ENCODE results near the gene HADHB.
"Not testable (repeated sequence)": the region's sequence is repeated elsewhere in the genome, so short reads cannot be mapped to it uniquely, and the experiment has no call there.

Gene HADHB

DNA sequence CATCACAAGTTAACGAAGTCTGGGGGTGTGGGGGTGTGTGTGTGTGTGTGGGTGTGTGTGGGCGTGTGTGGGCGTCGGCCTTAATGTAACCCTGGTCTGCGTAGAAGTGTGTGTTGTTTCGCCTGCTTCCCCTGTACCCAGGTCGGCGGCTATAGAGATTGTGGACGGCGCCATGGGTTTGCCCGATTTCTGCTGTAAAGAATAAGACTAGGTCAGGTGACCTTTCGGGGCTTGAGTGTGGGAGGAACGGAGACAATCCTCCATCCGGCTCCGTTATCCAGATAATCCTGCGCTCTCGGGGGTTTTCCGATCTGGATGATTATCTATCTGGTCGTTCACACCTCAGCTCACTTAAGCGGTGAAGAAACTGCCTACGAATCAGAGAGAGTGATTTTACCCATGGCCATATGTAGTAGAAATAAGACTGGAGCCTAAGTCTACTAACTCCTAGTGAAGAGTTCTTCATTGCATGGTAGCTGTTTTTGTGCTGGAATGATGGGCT lies 543 bp downstream of the HADHB start:
- no peak for DNase-seq (ENCODE audit: low read depth in 2 of 2)

DNA sequence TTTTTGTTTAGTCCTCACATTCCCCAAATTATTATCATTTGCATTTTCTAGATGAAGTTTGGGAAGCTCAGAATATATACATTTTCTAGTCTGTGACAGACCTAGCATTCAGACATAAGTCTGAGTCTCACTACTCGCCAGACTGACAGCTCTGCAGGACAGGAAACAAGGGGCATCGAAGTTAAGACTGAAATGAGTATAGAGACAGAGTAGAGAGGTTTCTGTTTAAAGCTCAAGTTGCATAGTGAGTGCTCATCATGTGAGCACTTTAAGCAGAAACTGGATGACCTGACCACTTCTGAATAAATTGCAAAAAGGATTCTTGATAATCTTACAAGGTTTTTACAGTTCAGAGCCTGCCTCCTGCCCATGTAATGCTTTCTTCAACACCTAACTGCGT lies 1.1 kb downstream of the HADHB start:
- DNase-seq (ENCODE audit: low read depth in 2 of 2): no peak

DNA sequence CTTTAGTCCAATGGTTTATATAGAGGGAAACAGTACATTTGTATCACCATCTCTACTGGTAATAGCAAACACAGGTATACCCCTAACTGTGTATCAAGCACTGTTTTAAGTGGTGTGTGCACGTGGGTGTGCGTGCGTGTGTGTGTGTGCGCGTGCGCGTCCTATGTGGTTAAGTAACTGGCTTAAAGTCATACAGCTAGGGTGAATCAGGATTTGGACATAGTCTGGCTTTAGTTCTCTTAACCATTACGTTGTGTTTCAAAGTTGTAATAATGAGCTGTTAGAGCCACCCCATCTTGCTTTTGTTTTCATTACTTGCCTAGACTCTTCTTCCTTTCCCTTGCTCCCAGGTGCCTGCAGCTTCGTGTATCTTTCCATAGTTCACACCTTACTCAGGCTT lies 2.1 kb downstream of the HADHB start:
- no peak for DNase-seq (ENCODE audit: low read depth in 2 of 2)

DNA sequence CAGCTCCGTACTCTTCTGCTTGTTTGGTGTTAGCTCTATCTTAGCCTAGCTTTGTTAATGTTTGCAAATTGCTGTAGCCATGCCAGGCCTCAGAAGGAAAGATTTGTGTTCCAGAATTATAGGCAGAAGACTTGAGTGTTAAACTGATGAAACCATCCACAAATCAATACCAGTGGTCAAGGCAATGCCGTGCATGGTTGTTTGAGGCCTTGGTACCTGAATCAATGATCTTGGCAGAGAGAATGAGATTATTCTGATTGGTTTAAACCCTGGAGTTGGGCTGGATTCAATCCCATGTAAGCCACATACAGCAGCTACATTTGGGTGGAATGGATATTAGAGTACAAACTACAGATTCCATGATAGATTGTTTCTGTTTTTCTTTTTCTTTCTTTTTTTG lies 4.9 kb downstream of the HADHB start:
- DNase-seq (ENCODE audit: low read depth in 2 of 2): no peak

DNA sequence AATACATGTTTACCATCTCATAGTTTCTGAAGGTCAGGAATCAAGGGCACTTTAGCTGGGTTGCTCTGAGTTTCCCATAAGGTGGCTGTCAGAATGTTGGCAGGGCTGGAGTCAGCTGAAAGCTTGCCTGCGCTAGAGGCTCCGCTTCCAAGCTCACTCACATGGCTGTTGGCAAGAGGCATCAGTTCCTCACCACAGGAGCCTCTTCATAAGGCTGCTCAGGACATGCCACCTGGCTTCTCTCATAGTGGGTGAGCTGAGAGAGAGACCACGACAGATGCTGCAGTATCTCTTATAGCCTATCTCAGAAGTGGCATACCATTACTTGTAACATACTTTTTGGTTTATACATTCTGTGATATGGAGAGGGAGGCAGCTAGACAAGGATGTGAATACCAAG lies 7.2 kb downstream of the HADHB start:
- no peak for DNase-seq (ENCODE audit: low read depth in 2 of 2)

DNA sequence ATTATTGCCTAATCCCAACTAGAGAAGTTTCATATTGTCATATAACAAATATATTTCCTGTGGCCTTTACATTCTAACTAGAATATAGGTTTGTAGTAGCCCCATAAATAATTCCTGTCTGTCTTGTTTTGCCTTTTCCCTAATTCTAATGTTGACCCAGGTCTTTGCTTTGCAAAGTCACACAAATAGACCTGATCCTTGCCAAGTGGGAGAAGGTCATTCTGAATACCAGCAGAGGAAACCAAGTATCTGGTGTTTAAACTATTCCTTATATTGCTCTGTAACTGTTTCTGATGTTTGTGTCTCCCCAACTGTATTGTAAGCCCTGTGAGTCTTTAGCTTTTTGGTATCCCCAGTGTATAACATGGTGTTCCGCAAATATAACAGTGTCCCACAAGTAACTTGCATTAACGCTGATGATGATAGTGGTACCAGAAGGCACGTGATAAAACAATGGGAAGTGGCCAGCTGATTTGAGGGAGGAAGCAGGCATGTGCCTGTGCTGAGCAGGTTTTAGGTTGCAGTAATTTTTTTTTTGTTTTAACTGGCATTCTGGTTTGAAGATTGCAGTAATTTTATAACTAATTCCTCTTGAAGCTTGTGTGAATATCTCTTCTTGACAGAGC lies 11.1 kb downstream of the HADHB start:
- no peak for DNase-seq (ENCODE audit: low read depth in 2 of 2)

DNA sequence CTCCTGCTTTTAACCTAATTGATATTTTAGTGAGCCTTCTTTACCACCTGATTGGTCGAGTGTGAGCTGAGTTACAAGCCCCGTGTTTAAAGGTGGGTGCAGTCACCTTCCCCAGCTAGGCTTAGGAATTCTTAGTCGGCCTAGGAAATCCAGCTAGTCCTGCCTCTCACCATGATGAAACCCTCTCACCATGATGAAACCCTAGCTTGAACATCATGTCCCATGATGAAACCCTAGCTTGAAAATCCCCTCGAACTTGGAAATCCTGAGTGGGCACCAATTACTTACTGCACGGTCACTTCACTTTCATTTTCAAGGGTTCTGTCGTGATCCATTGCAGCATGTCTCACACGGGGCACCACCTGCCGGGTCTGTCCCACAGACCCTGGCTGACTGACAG lies 14.1 kb downstream of the HADHB start:
- not testable (repeated sequence) for DNase-seq (ENCODE audit: low read depth in 2 of 2)

DNA sequence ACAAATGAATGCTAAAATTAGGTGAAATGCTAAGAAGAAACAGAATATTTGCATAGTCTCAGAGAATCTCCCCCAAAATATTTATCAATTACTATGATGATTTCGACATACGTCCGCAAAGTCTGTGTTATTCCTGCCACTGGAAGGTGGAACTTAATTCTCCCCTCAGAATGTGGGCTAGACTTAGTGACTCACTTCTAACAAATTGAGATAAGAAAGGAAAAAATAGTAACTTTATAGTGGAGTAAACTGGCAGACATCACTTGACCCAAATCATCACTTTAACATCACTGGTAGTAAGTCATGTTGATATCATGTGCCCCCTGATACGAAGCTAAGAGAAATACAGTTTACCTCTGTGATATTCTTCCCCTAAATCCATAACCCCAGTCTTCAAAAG lies 23.5 kb downstream of the HADHB start:
- DNase-seq (ENCODE audit: low read depth in 2 of 2): no peak

DNA sequence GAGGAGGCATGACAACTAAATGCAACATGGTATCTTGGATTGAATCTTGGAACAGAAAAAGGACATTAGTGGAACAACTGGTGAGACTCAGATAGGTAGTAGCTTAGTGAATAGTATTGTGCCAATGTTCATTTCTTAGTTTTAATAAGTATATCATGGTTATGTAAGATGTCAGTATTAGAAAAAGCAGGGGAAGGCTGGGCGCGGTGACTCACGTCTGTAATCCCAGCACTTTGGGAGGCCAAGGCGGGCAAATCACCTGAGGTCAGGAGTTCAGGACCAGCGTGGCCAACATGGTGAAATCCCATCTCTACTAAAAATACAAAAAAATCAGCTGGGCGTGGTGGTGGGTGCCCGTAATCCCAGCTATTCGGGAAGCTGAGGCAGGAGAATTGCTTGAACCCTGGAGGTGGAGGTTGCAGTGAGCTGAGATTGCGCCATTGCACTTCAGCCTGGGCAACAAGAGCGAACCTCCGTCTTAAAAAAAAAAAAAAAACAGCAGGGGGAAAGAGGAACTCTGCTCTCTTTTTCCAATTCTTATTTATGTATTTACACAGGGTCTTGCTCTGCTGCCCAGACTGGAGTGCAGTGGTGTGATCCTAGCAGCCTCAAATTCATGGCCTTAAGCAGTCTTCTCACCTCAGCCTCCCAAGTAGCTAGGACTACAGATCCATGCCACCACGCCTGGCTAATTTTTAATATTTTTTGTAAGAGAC lies 24.1 kb downstream of the HADHB start:
- not testable (repeated sequence) for DNase-seq (ENCODE audit: low read depth in 2 of 2)

DNA sequence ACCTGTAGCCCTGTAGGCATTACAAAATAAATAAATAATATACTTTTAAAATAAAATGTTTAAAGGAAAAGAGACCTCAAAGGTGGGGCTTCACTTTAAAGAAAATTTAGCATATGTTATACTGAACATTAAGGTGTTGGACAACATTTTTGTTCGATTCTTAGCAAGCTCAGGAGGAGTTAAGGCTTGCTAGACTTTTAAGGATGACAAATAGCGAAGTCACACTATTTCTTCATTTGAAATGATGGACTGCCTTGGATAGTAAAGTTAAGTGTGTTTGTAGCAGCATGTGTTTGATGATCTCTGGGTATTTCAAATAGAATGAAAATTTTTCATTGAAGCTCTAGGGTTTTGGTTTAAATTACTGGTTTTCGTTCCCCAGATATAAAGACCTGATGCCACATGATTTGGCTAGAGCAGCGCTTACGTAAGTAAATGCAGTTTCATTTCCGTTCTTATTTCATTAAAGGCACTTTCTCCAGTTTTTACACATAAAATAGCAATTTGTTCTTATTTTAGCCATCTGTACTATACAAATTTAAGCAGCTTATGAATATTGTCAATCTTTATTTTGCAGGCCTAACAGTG lies 24.9 kb downstream of the HADHB start:
- DNase-seq (ENCODE audit: low read depth in 2 of 2): no peak

DNA sequence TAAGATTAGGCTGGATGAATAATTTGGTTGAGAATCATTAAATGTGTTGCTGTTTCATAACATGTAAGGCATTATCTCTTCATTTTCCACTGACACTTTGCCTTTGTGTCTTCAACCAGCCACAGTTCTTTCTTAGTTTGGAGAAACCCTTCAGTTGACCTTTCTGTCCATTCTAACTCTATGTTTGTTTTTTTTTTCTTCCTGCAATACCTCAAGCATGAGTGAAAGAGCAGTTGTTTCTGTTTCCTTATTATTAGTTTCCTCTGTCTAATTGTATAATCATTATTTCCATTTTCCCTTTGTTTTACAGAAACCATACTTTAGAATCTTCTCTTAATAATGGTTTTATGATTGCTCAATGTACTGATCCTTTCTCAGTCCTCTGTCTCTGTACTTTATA lies 25.6 kb downstream of the HADHB start:
- no peak for DNase-seq (ENCODE audit: low read depth in 2 of 2)

DNA sequence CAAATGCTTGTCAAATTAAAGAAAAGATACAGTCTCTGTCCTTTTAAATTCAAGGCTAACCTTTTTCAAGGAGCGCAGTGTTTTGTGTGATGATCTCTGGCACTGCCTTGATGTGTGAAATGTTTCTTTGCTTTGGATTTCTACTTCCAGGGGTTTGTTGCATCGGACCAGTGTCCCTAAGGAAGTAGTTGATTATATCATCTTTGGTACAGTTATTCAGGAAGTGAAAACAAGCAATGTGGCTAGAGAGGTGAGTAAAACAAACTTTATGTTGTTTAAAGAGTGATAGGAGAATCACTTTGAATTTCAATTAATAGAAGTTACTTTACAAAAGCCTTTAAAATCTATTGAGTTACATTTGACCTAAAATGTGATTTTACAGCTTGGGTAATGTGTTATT lies 28.8 kb downstream of the HADHB start:
- DNase-seq (ENCODE audit: low read depth in 2 of 2): peak; percentile 6

DNA sequence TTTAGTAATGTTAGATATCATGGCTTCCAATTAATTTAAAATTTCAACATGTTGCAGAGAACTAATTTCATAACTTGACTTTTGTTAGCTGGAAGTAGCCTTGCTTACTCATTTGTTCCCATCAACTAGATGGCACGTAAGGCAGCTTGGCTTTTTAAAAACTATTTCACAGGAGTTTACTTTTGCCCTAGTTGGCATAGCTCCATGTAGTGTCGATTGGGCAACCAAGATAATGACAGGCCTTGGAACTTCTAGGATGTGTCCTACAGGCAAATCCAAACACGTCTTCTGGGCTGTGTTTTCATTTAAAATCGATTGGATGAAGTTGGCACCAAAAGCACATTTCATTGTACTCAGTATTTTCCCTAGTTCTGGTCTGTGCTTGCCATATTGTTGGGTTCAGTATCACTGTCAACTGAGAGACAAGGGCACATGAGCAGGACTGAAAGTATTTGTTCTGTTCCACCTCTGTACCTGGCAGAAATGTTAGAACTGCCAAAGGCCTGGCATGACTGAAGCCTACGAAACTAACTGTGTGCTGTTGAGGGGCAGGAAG lies 29.4 kb downstream of the HADHB start:
- peak; percentile 29 to 35 for DNase-seq (ENCODE audit: low read depth in 2 of 2)

DNA sequence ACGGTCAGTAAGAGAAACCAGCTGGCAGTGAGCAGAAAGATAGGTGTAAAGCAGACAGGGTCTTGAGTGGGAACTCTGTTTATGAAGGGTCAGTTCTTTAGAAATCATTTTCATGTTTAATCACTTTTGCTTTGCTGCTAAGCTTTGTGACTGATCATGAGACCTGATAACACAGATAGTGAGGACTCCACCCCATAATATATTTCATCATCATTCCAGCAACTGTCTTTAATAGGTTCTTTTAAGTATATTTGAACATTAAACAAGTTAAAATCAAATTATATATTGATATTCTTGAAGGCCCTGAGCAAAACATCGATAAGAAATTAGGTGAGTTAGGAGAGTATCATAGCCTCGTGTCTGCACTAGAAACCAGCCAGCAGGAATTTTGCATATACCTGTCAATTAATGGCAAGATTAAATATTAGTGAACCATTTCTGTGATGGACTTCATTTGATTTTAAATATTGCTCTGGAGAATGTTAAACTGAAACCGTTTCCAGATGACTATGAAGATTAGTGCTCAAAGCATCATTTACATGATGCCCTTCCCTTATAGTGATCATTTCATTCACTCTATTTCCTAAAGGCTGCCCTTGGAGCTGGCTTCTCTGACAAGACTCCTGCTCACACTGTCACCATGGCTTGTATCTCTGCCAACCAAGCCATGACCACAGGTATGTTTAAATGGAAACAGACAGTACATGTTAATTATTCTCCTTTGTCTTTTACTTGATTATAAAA lies 31.9 kb downstream of the HADHB start:
- DNase-seq (ENCODE audit: low read depth in 2 of 2): no peak

DNA sequence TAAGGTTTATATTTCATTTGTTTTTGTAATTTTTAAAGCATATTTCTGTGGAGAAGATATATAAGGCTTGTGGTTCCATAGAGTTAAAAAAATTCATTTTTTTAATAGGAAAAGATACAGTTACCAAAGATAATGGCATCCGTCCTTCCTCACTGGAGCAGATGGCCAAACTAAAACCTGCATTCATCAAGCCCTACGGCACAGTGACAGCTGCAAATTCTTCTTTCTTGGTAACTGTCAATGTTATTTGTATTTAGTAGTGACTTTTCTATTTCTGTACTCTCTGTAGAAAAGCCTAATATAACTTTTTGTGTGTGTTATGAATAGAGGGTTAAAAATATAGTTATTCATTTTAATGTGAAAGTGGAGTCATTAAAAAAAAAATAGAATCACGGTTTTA lies 35.1 kb downstream of the HADHB start:
- DNase-seq (ENCODE audit: low read depth in 2 of 2): no peak

DNA sequence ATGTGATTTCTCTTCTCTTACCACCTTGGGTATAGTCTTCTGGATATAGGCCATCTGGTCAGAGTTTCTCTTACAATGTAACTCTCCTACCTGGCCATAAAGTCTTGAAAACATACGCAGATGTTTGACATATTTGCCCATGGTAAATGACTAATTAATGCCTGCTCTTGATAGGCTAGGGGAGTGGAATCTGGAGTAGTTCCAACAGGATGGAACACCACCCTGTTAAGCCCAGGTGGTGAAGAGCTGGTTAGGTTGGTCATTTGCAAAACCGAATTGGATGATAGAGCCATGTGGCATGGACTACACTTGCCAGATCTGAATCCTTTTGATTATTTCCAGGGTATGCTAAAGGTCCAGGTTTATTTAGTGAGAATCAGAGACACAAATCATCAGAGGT lies 36.5 kb downstream of the HADHB start:
- no peak for DNase-seq (ENCODE audit: low read depth in 2 of 2)

DNA sequence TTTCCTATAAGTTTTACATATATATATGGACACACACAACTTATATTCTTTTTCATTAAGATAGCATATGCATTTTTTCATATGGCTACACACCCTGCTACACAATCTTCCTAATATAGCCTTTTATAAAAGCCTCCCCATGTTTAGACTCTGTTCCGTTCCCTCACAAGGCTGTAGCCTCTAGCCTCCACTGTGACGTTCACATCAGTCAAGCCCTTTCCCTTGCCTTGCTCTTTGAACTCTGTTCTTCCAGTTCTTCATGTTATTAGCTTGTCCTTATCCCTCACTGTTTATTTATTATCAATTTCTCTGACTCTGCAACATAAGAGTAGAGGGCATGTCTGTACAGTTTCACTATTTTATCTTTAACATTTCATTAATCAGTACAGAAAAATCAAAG lies 38.9 kb downstream of the HADHB start:
- DNase-seq (ENCODE audit: low read depth in 2 of 2): no peak

DNA sequence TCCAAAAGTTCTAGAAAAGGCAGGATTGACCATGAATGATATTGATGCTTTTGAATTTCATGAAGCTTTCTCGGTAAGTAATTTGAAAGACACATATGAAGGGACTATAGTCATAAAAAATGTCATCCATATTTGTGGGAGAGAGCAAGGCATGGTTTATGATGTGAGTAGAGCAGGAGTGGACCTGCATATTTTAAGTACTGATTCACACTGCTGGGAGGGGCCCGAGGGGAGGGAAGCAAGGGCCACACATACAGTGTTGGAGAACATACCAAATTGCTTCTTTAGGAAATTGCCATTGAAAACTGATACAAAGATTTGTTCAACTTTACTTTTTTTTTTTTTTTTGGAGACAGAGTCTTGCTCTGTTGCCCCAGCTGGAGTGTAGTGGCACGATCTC lies 39.4 kb downstream of the HADHB start:
- DNase-seq (ENCODE audit: low read depth in 2 of 2): peak; percentile 10 to 16

DNA sequence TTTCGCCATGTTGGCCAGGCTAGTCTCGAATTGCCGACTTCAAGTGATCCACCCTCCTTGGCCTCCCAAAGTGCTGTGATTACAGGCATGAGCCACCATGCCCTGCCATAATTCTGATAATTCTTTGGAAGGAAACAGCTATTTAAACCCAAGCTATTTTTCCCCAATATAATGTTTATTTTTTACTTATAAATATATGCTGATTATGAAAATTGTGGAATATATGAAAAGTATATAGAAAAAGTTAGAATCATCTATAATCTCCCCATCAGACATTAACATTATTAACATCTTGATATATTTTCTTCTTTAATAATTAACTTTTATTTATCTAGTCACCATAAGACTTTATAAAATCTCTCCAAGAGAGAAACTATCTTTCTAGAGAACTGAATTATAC lies 41.2 kb downstream of the HADHB start:
- no peak for DNase-seq (ENCODE audit: low read depth in 2 of 2)

DNA sequence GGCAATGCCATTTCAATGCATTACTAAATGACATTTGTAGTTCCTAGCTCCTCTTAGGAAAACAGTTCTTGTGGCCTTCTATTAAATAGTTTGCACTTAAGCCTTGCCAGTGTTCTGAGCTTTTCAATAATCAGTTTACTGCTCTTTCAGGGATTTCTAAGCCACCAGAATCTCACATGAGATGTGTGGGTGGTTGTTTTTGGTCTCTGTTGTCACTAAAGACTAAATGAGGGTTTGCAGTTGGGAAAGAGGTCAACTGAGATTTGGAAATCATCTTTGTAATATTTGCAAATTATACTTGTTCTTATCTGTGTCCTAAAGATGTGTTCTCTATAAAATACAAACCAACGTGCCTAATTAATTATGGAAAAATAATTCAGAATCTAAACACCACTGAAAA lies 45.3 kb downstream of the HADHB start:
- DNase-seq (ENCODE audit: low read depth in 2 of 2): no peak

DNA sequence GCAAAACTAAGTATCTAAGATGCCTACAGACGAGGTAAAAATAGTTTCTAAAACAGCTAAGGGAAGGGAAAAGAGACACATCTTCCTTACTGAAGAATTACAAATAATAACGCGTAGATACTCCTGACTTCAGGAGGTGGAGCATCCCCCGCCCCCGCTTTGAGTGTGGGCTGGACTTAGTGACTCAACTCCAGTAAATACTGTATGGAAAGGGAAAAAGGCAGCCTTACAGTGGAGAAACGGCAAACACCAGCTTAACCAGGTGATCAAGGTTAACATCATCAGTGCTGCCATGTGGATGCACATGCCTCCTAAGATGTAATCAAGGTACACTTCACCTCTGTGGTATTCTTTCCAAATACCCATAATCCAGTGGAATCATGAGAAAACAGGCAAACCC lies 47.9 kb downstream of the HADHB start:
- DNase-seq (ENCODE audit: low read depth in 2 of 2): no peak

DNA sequence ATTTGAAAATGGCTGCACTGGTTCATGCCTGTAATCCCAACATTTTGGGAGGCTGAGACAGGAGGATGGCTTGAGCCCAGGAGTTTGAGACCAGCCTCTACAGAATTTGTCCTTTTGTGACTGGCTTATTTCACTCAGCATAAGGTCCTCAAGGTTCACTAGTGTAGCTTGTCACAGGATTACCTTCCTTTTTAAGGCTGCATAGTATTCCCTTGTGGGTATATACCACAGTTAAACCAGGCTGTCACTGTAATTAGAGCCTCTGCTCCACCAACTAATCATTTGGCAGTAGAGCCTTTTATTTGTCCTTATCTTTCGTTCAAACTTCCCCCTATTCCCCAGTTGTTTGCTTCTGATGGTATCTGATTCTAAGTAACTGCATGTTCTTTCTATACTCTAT lies 50.8 kb downstream of the HADHB start:
- DNase-seq (ENCODE audit: low read depth in 2 of 2): no peak

Data from fibroblast of skin of left quadriceps (primary cell).